ENCODE results near the gene B4GALNT3.
A peak's percentile ranks its signal among the peaks of the same experiment; 100 is the strongest.

The B4GALNT3 gene

GRCh38 chr12:541676-542324, 82.1 kb downstream of the B4GALNT3 start:
- no peak for DNase-seq

DNA sequence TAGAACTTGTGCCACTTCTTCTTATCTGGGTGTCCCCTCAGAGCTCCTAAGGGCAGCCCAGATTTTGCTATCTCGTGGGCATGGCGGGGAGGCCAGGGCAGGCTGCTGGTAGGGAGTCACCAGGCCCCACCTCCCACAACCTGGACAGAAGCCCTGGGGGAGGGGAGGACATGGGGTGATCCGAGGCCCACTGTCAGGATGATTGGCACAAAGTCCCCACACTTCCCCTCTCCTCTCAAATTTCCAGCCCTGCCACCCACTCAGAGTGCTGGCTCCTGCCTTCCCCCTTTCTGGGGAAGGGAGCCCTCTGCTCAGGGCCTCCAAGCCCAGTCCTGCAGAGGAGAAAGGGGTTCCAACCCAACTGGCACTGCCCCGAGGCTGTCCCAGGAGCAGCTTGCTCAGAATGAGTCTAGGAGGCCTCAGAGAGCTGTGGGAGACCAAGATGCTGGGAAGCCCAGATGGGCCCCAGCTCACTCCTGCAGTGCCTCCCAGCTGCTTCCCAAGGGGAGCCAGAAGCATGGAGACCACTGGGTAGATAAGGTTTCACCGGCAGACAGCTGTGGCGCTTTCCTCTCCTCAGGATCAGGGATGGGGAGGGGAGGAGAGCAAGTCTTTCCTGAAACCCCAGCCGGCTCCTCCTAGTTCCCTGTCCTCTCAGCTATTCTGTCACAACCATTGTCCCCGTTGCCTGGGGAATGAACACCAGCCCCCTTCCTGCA, 82.8 kb downstream of the B4GALNT3 start:
- no peak for DNase-seq

DNA sequence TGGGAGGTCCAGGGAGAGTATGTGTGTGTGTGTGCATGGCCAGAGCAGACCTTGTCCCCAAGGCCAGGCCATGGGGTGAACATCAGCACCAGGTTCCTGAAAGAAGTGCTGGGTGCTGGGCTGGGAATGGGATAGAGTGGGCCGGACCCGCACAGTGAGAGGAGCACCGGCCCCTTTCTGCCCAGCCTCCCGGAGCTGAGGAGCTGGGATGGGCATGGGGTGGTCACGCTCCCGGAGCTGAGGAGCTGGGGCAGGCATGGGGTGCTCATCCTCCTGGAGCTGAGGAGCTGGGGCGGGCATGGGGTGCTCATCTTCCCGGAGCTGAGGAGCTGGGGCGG, 83.3 kb downstream of the B4GALNT3 start:
- no peak for DNase-seq

GRCh38 chr12:544142-544541, 84.4 kb downstream of the B4GALNT3 start:
- no peak for DNase-seq

- DNase-seq = no peak
These were observed 85.3 kb downstream of the B4GALNT3 start for GRCh38 chr12:544941-545635.

GRCh38 chr12:545835-546234, 86.1 kb downstream of the B4GALNT3 start:
- DNase-seq = no peak

DNA sequence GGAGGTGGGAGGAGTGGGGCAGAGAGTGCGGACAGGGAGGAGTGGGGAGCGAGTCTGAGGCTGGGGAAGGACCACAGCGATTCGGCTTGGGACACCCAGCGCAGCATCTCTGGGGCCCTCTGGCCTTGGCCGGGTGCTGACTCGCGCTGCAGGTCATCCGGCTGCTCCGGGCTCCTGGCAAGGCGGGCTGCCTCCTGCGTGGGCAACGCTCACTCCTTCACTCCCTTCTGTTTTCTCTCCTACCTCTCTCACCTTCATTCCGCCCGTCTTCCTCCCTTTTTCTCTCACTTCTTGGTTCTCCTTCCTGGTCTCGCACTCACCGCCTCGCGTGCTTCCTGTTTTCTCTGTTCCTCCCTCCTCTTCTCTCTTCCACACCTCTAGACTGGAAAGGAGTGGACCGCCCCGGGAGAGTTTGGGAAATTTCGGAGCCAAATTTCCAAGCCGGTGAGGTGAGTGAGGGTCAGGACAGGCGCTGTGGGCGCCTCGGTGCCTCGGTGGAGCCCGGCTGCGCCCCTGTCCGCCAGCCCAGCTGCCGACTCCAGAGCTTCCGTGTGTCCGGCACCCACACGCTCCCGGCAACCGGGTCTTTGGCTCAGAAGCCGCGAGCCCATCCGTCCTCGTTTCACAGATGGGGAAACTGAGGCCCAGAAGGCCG, 86.7 kb downstream of the B4GALNT3 start:
- no peak for DNase-seq

DNA sequence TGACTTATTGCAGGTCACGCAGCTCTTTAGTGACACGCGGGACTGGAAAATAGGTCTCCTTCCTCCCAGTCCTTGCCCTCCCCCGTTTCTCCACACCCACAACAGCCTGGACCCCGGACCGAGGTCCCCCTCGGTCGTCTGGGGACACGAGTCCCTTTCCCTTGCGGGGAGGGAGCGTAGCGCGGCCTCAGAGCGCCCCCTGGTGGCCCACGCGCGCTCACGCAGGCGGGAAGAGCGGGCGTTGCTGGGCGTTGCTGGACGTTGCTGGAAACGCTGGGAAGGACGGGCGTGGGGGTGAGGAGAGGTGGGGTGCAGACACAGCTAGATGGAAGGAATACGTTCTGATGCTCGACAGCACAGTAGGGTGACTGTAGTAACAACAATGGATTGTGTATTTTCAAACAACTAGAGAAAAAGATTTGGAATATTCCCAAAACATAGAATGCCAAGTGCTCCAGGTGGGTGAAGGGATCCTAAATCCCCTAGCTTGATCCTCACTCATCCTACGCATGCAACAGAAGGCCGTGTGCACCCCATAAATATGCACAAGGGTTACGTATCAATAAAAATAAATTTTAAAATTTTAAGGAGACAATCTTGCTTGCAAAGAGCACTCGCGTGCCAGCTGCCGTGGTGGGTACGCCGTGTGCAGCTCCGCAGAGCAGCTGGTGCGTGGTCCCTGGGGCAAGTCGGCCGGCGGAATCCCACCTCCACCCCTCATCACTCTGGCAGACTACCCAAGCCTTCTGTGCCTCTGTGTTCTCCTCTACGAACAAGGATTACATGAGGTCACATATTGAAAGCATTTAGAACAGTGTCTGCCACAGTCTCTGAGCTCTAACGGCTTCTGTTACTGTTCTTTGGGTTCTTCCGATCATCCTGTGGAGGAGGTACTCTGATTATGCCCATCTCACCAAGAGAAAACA, 87.4 kb downstream of the B4GALNT3 start:
- peak; percentile 72 for DNase-seq

DNA sequence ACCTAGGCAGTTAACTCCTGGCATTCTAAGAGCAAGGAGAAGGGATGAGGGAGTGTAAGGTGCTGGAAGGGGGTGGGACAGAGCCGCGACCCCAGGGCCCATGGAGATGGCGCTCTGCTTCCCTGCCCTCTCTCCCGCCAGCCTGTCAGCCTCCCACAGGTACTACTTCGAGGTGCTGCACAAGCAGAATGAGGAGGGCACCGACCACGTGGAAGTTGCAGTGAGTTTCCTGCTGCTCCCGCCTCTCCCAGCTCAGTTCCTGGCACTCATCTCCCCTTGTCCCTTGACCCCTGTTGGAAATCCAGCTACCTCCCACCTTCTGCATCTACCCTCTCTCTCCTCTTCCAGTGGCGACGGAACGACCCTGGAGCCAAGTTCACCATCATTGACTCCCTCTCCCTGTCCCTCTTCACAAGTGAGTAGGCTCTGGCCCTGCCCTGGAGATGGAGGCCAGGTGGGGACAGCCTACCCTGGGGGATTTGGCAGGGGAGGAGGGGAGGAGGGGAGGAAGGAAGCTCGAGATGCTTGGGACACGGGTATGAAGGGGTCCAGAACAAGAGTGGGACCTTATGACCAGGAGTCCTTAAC, 88.2 kb downstream of the B4GALNT3 start:
- DNase-seq = no peak

DNA sequence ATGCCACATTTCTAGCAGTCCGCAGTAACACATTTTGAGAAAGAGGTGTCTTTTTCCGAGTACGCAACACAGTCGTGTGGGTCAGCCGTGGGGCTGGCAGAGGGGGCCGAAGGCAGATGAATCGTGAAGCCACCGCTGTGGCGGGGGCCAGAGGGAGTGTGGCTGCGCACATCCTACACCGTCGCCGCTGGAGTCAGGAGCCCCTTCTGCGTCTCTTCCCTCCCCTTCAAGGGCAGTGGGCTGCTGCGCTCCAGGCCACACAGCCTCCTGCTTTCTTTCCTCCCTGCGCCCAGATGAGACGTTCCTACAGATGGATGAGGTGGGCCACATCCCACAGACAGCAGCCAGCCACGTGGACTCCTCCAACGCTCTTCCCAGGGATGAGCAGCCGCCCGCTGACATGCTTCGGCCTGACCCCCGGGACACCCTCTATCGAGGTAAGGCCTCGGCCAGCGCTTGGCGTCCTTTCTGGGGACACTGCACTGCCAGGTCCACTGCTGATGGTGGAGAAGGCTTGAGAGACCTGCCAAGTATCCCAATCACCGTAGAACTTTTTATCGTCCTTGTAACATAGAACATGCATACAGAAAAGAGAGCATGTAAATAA, 89.8 kb downstream of the B4GALNT3 start:
- no peak for DNase-seq

DNA sequence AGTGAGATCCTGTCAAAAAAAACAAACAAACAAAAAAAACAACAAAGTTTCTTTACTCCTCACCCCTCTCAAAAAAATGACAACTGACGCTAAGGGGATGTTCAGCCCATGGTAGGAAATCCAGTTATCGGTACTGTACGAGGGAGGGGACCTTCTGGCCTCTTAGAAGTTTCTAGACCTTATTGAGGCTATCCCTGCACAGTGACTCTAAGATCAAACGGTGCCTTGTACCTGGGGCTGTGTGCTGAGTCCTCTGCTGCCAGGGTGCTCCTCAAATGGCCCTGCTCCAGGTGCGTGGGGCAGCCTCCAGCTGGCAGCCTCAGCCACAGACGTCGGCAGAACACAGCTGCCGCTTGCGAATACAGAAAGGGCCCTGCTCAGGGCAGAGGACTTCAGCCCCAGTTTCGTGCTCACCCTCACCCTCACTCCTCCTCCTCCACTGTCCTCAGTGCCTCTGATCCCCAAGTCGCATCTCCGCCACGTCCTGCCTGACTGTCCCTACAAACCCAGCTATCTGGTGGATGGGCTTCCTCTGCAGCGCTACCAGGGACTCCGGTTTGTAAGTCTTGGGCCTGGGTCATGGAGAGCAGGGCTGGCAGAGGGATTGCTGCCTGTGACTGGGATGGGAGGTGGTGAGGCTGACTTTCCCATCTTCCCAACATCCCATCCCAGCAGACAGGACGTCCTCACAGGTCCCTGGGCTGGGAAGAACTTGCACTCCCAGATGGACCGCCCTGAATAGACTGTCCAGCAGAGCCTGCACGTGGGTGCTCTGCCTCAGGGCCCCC, 90.9 kb downstream of the B4GALNT3 start:
- no peak for DNase-seq

DNA sequence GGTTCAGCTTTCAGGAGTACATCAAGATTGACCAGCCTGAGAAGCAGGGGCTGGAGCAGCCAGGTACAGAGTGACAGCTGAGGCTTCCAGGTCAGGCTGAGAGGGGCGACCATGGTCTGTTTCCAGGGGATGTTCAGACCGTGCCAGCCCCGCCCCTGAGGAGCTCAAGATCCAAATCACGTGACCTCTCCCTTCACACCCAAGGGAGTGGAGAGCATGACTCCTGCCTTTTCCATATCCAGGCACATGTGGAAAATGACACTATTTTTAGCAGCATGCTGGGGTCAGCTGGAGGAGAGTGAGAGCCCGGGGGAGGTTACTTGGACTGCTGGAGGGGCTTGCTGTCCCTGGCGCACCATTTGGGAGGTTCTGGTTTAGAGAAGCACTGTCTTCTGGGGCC, 92.7 kb downstream of the B4GALNT3 start:
- no peak for DNase-seq

GRCh38 chr12:553216-554000, 93.7 kb downstream of the B4GALNT3 start:
- no peak for DNase-seq

DNA sequence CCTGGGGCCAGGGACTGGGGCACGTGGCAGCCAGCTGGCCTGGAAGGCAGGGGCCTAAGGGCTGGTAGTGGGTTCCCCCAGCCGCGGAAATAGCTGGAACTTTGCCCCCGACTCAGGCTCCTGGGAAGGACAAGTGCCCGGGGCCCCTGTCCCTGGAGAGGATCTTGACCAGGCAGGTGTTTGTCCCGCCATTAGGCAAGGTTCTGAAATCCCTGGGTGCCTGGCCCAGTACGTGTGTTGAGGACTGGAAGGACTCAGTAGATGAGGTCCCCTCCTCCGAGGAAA, 94.2 kb downstream of the B4GALNT3 start:
- DNase-seq = no peak

DNA sequence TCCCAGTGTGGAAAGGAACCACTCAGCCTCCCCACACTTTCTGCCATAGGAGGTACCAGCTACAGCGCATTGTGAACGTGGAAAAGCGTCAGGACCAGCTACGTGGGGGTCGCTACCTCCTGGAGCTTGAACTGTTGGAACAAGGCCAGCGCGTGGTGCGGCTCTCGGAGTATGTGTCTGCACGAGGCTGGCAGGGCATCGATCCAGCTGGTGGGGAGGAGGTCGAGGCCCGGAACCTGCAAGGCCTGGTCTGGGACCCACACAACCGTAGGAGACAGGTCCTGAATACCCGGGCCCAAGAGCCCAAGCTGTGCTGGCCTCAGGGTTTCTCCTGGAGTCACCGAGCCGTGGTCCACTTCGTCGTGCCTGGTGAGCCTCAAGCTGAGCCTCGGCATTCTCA, 96.8 kb downstream of the B4GALNT3 start:
- no peak for DNase-seq

DNA sequence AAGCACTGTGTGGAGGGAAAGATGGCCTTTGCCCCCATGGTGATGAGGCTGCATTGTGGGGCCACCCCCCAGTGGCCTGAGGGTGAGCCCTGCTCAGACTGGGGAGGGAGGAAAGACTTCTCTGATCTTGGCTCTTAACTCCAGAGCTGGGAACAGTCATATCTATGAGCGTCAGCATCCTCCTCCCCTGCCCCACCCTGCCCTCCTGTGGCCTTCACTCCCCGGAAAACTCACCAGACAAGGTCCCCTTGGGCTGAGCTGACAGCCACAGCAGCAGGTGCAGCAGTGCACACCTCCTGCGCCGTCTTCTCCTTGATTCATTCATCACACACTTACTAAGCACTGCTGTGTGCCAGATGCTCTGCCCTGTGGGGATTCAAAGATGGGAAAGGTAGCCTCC, 98.8 kb downstream of the B4GALNT3 start:
- DNase-seq = no peak

DNA sequence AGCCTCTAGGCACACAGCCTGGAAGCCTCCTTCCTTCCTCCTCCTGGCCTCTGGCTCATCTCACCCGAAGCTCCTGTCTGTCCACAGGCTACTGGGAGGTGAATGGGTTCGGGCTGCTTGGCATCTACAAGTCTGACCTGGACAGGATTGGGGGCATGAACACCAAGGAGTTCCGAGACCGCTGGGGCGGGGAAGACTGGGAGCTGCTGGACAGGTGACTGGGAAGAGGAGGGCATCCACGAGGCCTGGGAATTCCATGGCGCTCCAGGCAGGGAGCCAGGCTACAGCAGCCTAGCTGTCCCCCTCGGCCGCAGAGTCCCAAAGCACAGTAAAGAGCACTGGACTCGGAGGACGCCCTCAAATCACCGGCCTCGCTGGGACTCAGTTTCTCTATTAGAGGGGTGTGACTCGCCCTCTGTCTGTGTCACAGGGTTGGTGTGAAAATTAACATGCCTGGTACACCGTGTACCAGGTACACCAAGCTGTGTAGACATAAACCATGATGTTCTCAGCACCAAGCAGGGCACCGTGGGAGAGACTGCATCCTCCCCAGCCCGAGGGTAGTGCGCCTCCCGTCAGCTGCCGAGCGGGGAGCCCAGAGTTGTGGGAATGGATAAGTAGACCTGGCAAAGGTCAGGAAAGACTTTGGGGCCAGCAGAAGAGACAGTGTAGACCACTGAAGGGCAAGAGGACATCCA, 99.6 kb downstream of the B4GALNT3 start:
- DNase-seq = no peak

GRCh38 chr12:559906-560455, 100.2 kb downstream of the B4GALNT3 start:
- DNase-seq = no peak

GRCh38 chr12:560691-561390, 101.1 kb downstream of the B4GALNT3 start:
- no peak for DNase-seq
